Measurements from ENCODE around the gene PHC1. TPM values are rescaled to one million over a fixed set of nuclear protein-coding genes. Genes with fewer than 3 reads are reported as not detected.

Gene PHC1
- total RNA-seq, 2 experiments from 2014 or later, result 20.3 to 21.6 TPM

DNA sequence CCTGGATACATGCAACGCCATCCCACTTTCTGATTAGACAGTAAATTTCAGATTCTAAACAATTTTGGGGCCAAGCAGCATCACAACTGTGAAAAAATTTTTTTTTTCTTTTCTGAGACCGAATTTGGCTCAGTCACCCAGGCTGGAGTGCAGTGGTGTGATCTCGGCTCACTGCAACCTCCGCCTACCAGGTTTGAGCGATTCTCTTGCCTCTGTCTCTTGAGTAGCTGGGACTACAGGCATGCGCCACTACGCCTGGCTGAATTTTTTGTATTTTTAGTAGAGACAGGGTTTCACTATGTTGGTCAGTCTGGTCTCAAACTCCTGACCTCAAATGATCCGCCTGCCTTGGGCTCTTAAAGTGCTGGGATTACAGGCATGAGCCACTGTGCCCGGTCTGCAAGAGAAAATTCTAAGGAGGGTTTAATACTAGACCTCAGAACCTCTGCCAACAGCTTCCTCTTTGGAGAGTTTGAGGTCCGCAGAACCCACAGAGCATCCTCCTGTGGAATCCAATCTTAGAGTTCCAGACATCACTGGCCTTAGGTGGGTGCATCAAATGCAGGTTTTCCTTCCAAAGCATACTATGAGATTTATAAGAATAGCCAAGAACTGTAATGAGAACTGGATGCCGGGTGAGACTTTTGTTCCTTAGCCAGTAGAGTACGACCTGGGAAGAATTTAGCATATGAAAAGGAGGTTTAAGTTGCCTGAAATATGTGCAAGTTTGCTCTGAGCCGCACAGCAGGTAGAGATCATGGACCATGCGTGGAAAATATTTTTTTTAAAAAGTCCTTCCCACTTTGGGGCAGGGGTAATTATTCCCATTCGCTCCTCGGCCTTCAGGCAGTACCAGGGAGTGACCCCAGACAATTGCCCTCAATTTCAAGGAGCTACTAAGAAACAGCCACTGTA is 7.8 kb upstream of the PHC1 start:
- peaks cover 3% of the 10 kb centered on the region for H3K4me1 Mint-ChIP-seq (ENCODE audit: low read depth)
- H3K36me3 Mint-ChIP-seq (ENCODE audit: low read depth), result no peaks in the 10 kb centered on the region
- intact Hi-C loops (cut with micrococcal nuclease), result no loop called here
- H3K27me3 Mint-ChIP-seq, result no peaks in the 10 kb centered on the region
- H3K9me3 Mint-ChIP-seq, result no peaks in the 10 kb centered on the region
- ChIA-PET CTCF (interaction anchor here (1.3 to 1.6 kb wide), 2 partner anchors 16 to 144 kb away, joined by 4 read pairs; no protein-coding TSS in a partner anchor), POLR2A (no interaction called here)
- no peak for ATAC-seq
- no peak for TF ChIP-seq CTCF (IDR thresholded peaks at IDR 0.05)
- no peak overlapping the region for H3K27ac Mint-ChIP-seq
- no peak for DNase-seq
- no peak overlapping the region for H3K4me3 Mint-ChIP-seq

DNA sequence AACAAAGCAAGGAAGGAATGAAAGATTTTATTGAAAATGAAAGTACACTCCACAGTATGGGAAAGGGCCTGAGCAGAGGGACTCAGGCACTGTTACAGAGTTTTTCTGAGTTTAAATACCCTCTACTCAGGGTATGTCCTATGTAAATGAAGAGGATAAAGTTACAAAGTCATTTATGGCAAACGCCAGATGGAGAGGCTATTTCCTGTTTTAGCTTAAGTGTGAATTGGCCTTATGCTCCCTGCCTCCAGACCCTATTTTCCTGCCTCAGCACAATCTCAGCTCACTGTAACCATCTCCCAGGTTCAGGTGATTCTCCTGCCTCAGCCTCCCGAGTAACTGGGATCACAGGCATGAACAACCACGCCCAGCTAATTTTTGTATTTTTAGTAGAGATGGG is 6.8 kb upstream of the PHC1 start:
- Mint-ChIP-seq H3K9me3 (no peaks in the 10 kb centered on the region), H3K4me3 (no peak overlapping the region), H3K27me3 (no peaks in the 10 kb centered on the region), H3K36me3 (ENCODE audit: low read depth) (no peaks in the 10 kb centered on the region), H3K27ac (no peak overlapping the region), H3K4me1 (ENCODE audit: low read depth) (peaks cover 5% of the 10 kb centered on the region)
- POLR2A ChIA-PET, result no interaction called here
- CTCF ChIA-PET, result interaction anchor here (1.6 kb wide), 1 partner anchor 143 kb away, joined by 4 read pairs; no protein-coding TSS in a partner anchor
- no peak for DNase-seq
- ATAC-seq, result no peak
- intact Hi-C loops (cut with micrococcal nuclease), result no loop called here
- no peak for TF ChIP-seq CTCF (IDR thresholded peaks at IDR 0.05)

- Mint-ChIP-seq H3K4me1 (ENCODE audit: low read depth) (peaks cover 14% of the 10 kb centered on the region), H3K9me3 (no peaks in the 10 kb centered on the region), H3K27me3 (no peaks in the 10 kb centered on the region), H3K36me3 (ENCODE audit: low read depth) (no peaks in the 10 kb centered on the region), H3K4me3 (no peak overlapping the region), H3K27ac (no peak overlapping the region)
- no peak for DNase-seq
- ChIA-PET POLR2A (no interaction called here), CTCF (interaction anchor here (1.0 to 1.1 kb wide), 2 partner anchors 140 to 229 kb away, joined by 3 read pairs; no protein-coding TSS in a partner anchor)
- intact Hi-C loops (cut with micrococcal nuclease), result no loop called here
- TF ChIP-seq CTCF (IDR thresholded peaks at IDR 0.05), result no peak
- no peak for ATAC-seq
Measured at GRCh38 chr12:8909752-8910151, 4.6 kb upstream of the PHC1 start.

DNA sequence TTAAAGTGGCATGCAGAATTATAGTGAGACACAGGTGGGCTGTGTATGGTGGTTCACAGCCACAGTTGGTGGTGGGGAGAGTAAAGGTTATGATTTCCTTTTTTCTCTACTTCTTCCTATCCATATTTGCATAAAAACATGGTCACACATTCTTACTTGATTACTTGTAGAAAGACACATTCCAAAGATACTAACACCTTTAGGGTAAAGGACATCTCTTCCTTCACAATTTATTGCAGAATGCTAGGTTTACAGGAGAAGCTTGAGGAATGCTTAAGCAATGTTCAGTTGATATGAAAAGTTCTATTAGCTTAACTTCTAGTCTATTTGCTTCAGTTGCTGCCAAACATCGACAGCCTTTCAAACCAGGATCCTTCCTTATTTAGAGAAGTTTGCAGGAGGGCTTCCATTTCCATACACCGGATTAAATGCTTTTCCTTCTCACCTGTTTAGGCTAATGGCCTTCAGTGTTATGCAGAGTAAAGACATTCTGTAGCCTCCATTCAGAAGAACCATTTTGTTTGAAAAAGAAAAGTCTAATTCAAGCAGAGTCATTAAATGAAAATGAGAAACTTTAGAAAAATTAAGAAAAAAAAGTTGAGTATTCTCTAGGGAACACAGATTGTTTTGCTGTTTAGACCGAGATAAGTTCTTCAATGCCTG is 2.6 kb upstream of the PHC1 start:
- H3K4me1 Mint-ChIP-seq (ENCODE audit: low read depth), result peaks cover 14% of the 10 kb centered on the region
- no peak overlapping the region for H3K27ac Mint-ChIP-seq
- no peak for TF ChIP-seq CTCF (IDR thresholded peaks at IDR 0.05)
- H3K4me3 Mint-ChIP-seq, result no peak overlapping the region
- ChIA-PET CTCF (interaction anchor here (1.0 to 8.8 kb wide), 7 partner anchors 21 to 254 kb away, joined by 3 to 64 read pairs (median 9); no protein-coding TSS in a partner anchor), POLR2A (no interaction called here)
- no peaks in the 10 kb centered on the region for H3K27me3 Mint-ChIP-seq
- ATAC-seq (no peak), DNase-seq (no peak)
- H3K36me3 Mint-ChIP-seq (ENCODE audit: low read depth), result no peaks in the 10 kb centered on the region
- H3K9me3 Mint-ChIP-seq, result no peaks in the 10 kb centered on the region
- intact Hi-C loops (cut with micrococcal nuclease), result no loop called here

DNA sequence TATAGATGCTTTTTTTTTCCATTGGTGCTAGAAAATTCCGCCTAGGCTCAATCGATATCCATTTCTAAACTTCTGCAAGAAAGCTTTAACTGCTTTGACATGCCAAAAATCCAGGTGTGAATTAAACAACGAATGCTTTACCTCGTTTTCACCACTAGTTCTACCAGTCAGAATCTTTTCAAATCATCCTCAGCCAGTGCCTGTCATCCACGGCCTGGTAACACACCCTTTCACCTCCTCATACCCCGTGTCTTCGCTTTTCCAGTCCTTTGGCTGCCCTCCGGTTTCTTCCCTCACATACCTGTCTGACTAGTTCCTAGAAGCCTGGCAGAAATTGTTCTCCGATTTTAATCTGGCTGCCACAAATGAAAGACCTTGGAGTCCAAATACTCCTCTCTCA is 1.4 kb upstream of the PHC1 start:
- TF ChIP-seq CTCF (IDR thresholded peaks at IDR 0.05), result peak; percentile 41
- no peak overlapping the region for H3K27ac Mint-ChIP-seq
- no peak overlapping the region for H3K4me3 Mint-ChIP-seq
- ChIA-PET POLR2A (no interaction called here), CTCF (interaction anchor here (0.8 to 8.8 kb wide), 12 partner anchors 12 to 151 kb away, joined by 3 to 64 read pairs (median 3); partner anchors contain the start of gene M6PR)
- H3K27me3 Mint-ChIP-seq, result no peaks in the 10 kb centered on the region
- DNase-seq (peak; percentile 12), ATAC-seq (no peak)
- no peaks in the 10 kb centered on the region for H3K9me3 Mint-ChIP-seq
- peaks cover 14% of the 10 kb centered on the region for H3K4me1 Mint-ChIP-seq (ENCODE audit: low read depth)
- H3K36me3 Mint-ChIP-seq (ENCODE audit: low read depth), result no peaks in the 10 kb centered on the region
- intact Hi-C loops (cut with micrococcal nuclease), result no loop called here

Data from activated CD8-positive, alpha-beta T cell treated with anti-CD3 and anti-CD28 coated beads for 36 hours (primary cell).